HG02943 (cell line): Measurements from ENCODE around the gene CLK2.
"Not testable (repeated sequence)": the region's sequence is repeated elsewhere in the genome, so short reads cannot be mapped to it uniquely, and the experiment has no call there.

Experiments used
- ATAC-seq: cut with Tn5 transposase; IDR thresholded peaks from one replicate; pipeline ENCODE4 v1.9.1; 2021; ENCODE audit warnings: mild to moderate bottlenecking, low read depth, moderate library complexity; ENCODE audit not compliant: unreplicated experiment

CLK2 gene

GRCh38 chr1:155297384-155297783 lies 24.1 kb upstream of the CLK2 start:
- no peak for ATAC-seq

GRCh38 chr1:155296661-155297060 lies 23.4 kb upstream of the CLK2 start:
- ATAC-seq = no peak

- ATAC-seq = no peak
These were observed 22.6 kb upstream of the CLK2 start for GRCh38 chr1:155295942-155296267.

- ATAC-seq = no peak
These were observed 22.1 kb upstream of the CLK2 start for GRCh38 chr1:155295183-155295941.

- ATAC-seq = no peak
These were observed 21.3 kb upstream of the CLK2 start for GRCh38 chr1:155294520-155295182.

GRCh38 chr1:155293086-155293749 lies 19.9 kb upstream of the CLK2 start:
- ATAC-seq = no peak

GRCh38 chr1:155291006-155291405 lies 17.7 kb upstream of the CLK2 start:
- ATAC-seq = not testable (repeated sequence)

- no peak for ATAC-seq
These were observed 14.8 kb upstream of the CLK2 start for GRCh38 chr1:155287987-155288543.

GRCh38 chr1:155286544-155286943 lies 13.2 kb upstream of the CLK2 start:
- ATAC-seq = no peak

GRCh38 chr1:155285631-155286044 lies 12.3 kb upstream of the CLK2 start:
- ATAC-seq = no peak

GRCh38 chr1:155285063-155285462 lies 11.8 kb upstream of the CLK2 start:
- ATAC-seq = no peak

GRCh38 chr1:155284476-155284875 lies 11.2 kb upstream of the CLK2 start:
- ATAC-seq = no peak

GRCh38 chr1:155282488-155283091 lies 9.3 kb upstream of the CLK2 start:
- ATAC-seq = no peak

GRCh38 chr1:155279268-155279667 lies 6.0 kb upstream of the CLK2 start:
- ATAC-seq = no peak

GRCh38 chr1:155278689-155279160 lies 5.4 kb upstream of the CLK2 start:
- ATAC-seq = no peak

- ATAC-seq = no peak
These were observed 4.8 kb upstream of the CLK2 start for GRCh38 chr1:155277902-155278688.

- peak; percentile 52 for ATAC-seq
These were observed 4.0 kb upstream of the CLK2 start, which contains the start of gene HCN3 for GRCh38 chr1:155277070-155277901. HCN3 (plus strand) TSS chr1:155277463; CDS start chr1:155277591, 128 bp downstream.

- ATAC-seq = peak; percentile 13
These were observed 600 bp downstream of the CLK2 start for GRCh38 chr1:155272466-155273342.
